Measurements from ENCODE around the gene BLTP1. TPM values are rescaled to one million over a fixed set of nuclear protein-coding genes. Genes with fewer than 3 reads are reported as not detected.

Gene BLTP1
- total and polyA plus RNA-seq, 5 donors: 14.6 to 55.2 (median 38.0) TPM

DNA sequence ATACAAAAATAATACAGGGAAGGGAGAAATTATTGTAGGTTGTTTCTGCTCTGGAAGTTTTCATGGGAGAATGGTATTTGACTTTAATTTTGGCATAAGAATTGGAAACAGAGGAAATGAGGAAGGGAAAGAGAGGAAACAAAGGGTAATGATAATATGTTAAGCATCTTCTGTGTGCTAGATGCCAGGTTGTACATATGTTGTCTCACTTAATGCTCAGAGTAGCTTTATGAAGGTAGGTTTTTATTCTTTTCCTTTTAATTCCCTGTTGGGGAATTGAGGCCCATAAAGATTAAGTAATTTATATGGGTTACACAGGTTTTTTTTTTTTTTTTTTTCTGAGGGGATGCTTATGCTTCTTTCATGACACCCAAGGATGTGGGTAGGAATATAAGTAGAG is 19.2 kb downstream of the BLTP1 start:
- H3K9me3 ChIP-seq (ENCODE audit: control insufficient read depth, low read length): no peaks in the 10 kb centered on the region
- H3K4me3 ChIP-seq (ENCODE audit: low read length): no peak overlapping the region
- intact Hi-C loops (cut with DNase I): no loop called here
- ATAC-seq (no peak), DNase-seq (no peak)
- H3K27me3 ChIP-seq (ENCODE audit: control insufficient read depth, insufficient read depth): no peaks in the 10 kb centered on the region
- H3K4me1 ChIP-seq (ENCODE audit: control insufficient read depth, insufficient read depth, low read length): peaks cover 3% of the 10 kb centered on the region
- no peak overlapping the region for H3K27ac ChIP-seq (ENCODE audit: low read length)

DNA sequence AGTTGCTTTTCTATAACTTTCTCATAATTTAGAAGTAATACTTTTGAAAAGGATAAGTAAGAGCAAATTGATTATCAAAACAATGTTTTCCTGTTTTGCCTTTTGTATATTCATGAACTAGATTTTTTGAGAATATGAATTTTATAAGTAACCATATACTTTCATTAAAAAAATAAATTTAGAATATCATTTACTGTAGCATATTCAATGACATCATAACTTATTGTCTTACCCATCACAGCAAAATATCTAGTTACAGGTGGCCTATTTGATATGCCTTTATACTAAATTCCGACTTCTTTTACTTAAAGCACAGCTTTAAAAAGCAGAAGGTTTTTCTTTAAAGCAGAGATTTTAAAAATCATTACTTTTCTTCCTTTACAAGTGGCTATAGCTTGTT is 20.1 kb downstream of the BLTP1 start:
- WGBS: 93% methylated on average over 1 of the region's 1 CpG

DNA sequence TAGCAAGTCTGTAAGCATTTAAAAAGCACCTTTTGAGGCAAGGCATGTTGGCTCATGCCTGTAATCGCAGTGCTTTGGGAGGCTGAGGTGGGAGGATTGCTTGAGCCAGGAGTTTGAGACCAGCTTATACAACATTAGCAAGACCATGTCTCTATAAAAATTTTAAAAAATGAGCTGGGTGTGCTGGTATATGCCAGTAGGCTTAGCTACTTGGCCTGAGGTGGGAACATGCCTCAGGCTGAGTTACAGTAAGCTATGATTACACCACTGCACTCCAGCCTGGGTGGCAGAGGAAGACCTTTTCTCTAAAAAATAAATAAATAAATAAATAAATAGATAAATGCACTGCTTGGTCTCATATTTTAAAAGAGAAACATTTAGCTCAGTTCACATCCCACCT is 26.8 kb downstream of the BLTP1 start:
- Histone ChIP-seq H3K4me3 (ENCODE audit: low read length) (no peak overlapping the region), H3K27me3 (ENCODE audit: control insufficient read depth, insufficient read depth) (no peaks in the 10 kb centered on the region), H3K9me3 (ENCODE audit: control insufficient read depth, low read length) (no peaks in the 10 kb centered on the region), H3K4me1 (ENCODE audit: control insufficient read depth, insufficient read depth, low read length) (no peaks in the 10 kb centered on the region), H3K27ac (ENCODE audit: low read length) (no peak overlapping the region)
- DNase-seq: no peak
- ATAC-seq: no peak
- 97% methylated on average over 1 of the region's 1 CpG for WGBS
- intact Hi-C loops (cut with DNase I): no loop called here

More for the DNA sequence above, 20.1 kb downstream of the BLTP1 start:
- Histone ChIP-seq H3K27me3 (ENCODE audit: control insufficient read depth, insufficient read depth) (no peaks in the 10 kb centered on the region), H3K4me3 (ENCODE audit: low read length) (no peak overlapping the region), H3K27ac (ENCODE audit: low read length) (no peak overlapping the region), H3K4me1 (ENCODE audit: control insufficient read depth, insufficient read depth, low read length) (peaks cover 3% of the 10 kb centered on the region), H3K9me3 (ENCODE audit: control insufficient read depth, low read length) (no peaks in the 10 kb centered on the region)
- no peak for DNase-seq
- ATAC-seq: no peak
- intact Hi-C loops (cut with DNase I): no loop called here

DNA sequence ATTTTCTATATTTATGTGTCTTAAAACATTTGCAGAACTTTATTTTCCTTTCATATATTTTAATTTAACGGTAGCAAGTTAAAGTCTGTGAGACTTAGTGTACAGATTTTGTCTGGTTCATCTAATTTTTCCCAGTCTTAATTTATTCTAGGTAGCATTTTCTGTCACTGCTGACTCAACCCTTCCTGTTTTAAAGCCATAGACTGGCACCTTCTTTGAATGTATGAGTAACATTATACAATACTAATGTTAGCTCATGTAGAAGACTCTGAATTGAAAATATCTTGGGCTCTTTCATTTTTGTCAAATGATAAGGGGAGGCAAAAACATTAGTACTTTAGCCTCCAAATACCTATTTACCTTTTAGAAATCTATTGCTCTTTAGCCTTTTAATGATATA is 43.6 kb downstream of the BLTP1 start:
- DNase-seq (no peak), ATAC-seq (no peak)
- H3K27me3 ChIP-seq (ENCODE audit: control insufficient read depth, insufficient read depth): no peaks in the 10 kb centered on the region
- H3K4me3 ChIP-seq (ENCODE audit: low read length): no peak overlapping the region
- intact Hi-C loops (cut with DNase I): no loop called here
- H3K9me3 ChIP-seq (ENCODE audit: control insufficient read depth, low read length): no peaks in the 10 kb centered on the region
- no peaks in the 10 kb centered on the region for H3K4me1 ChIP-seq (ENCODE audit: control insufficient read depth, insufficient read depth, low read length)
- no peak overlapping the region for H3K27ac ChIP-seq (ENCODE audit: low read length)
- WGBS: 98% methylated on average over 1 of the region's 1 CpG

Other genes with a start within 250 kb of the BLTP1 start
- gene TRPC3, start 200.3 kb upstream of the BLTP1 start, total RNA-seq: under 1 TPM; 0.15 to 0.34 (median 0.24) TPM
- gene TRPC3, start 200.3 kb upstream of the BLTP1 start, polyA plus RNA-seq: 0.09 TPM
- not detected for gene ADAD1, start 226.7 kb downstream of the BLTP1 start, total RNA-seq
- gene ADAD1, start 226.7 kb downstream of the BLTP1 start, polyA plus RNA-seq: not detected